GM19043 (cell line): ENCODE measurements around the gene FGL2.
"Not testable (repeated sequence)": the region's sequence is repeated elsewhere in the genome, so short reads cannot be mapped to it uniquely, and the experiment has no call there.

Source experiments
- ATAC-seq: cut with Tn5 transposase; IDR thresholded peaks from one replicate; pipeline ENCODE4 v1.9.1; 2021; ENCODE audit warnings: low read depth; ENCODE audit not compliant: unreplicated experiment

Gene FGL2

GRCh38 chr7:77199013-77199966 lies at the start of gene FGL2:
FGL2 (minus strand) TSS chr7:77199819; CDS start chr7:77199793, 26 bp downstream.
- ATAC-seq = no peak

GRCh38 chr7:77248154-77248553 lies 48.5 kb upstream of the FGL2 start:
- no peak for ATAC-seq

GRCh38 chr7:77247206-77247850 lies 47.7 kb upstream of the FGL2 start:
- peak; percentile 89 for ATAC-seq

- ATAC-seq = no peak
Measured at GRCh38 chr7:77246026-77246640, 46.5 kb upstream of the FGL2 start.

- ATAC-seq = no peak
Measured at GRCh38 chr7:77245015-77245755, 45.6 kb upstream of the FGL2 start.

GRCh38 chr7:77244222-77244934 lies 44.8 kb upstream of the FGL2 start:
- ATAC-seq = no peak

GRCh38 chr7:77242554-77242953 lies 42.9 kb upstream of the FGL2 start:
- ATAC-seq = no peak

- no peak for ATAC-seq
Measured at GRCh38 chr7:77242068-77242467, 42.4 kb upstream of the FGL2 start.

GRCh38 chr7:77239471-77239870 lies 39.9 kb upstream of the FGL2 start:
- ATAC-seq = no peak

GRCh38 chr7:77238703-77239136 lies 39.1 kb upstream of the FGL2 start:
- ATAC-seq = no peak

- no peak for ATAC-seq
Measured at GRCh38 chr7:77235276-77235675, 35.7 kb upstream of the FGL2 start.

- ATAC-seq = no peak
Measured at GRCh38 chr7:77232467-77232866, 32.8 kb upstream of the FGL2 start.

GRCh38 chr7:77228795-77229194 lies 29.2 kb upstream of the FGL2 start:
- not testable (repeated sequence) for ATAC-seq

- ATAC-seq = no peak
Measured at GRCh38 chr7:77226357-77226839, 26.8 kb upstream of the FGL2 start.

- ATAC-seq = no peak
Measured at GRCh38 chr7:77223261-77223660, 23.6 kb upstream of the FGL2 start.

GRCh38 chr7:77222819-77223218 lies 23.2 kb upstream of the FGL2 start:
- ATAC-seq = no peak

- no peak for ATAC-seq
Measured at GRCh38 chr7:77222065-77222464, 22.4 kb upstream of the FGL2 start.

- ATAC-seq = not testable (repeated sequence)
Measured at GRCh38 chr7:77219701-77220331, 20.2 kb upstream of the FGL2 start.

GRCh38 chr7:77217474-77218185 lies 18.0 kb upstream of the FGL2 start:
- ATAC-seq = no peak
